ENCODE measurements around the gene CLPSL2. TPM values are rescaled to one million over a fixed set of nuclear protein-coding genes. Genes with fewer than 3 reads are reported as not detected.

Gene CLPSL2
- polyA plus RNA-seq, 12 donors: not detected

GRCh38 chr6:35746516-35746915 lies 29.9 kb upstream of the CLPSL2 start:
- no peak for DNase-seq

GRCh38 chr6:35747877-35748276 lies 28.5 kb upstream of the CLPSL2 start:
- DNase-seq: no peak

GRCh38 chr6:35750557-35750956 lies 25.8 kb upstream of the CLPSL2 start:
- no peak for DNase-seq

- no peak for DNase-seq
Measured at GRCh38 chr6:35751594-35751993, 24.8 kb upstream of the CLPSL2 start.

- DNase-seq: no peak
Measured at GRCh38 chr6:35752330-35752729, 24.1 kb upstream of the CLPSL2 start.

GRCh38 chr6:35754452-35755277 lies 21.7 kb upstream of the CLPSL2 start:
- DNase-seq: no peak

GRCh38 chr6:35755278-35755924 lies 21.0 kb upstream of the CLPSL2 start:
- no peak for DNase-seq

- no peak for DNase-seq
Measured at GRCh38 chr6:35757456-35758123, 18.8 kb upstream of the CLPSL2 start.

- DNase-seq: no peak
Measured at GRCh38 chr6:35759426-35759825, 17.0 kb upstream of the CLPSL2 start.

- no peak for DNase-seq
Measured at GRCh38 chr6:35765739-35766138, 10.7 kb upstream of the CLPSL2 start.

- no peak for DNase-seq
Measured at GRCh38 chr6:35769211-35769610, 7.2 kb upstream of the CLPSL2 start.

GRCh38 chr6:35771343-35771627 lies 5.1 kb upstream of the CLPSL2 start:
- no peak for DNase-seq

- no peak for DNase-seq
Measured at GRCh38 chr6:35774116-35774794, 2.1 kb upstream of the CLPSL2 start.

GRCh38 chr6:35775031-35775430 lies 1.4 kb upstream of the CLPSL2 start:
- no peak for DNase-seq

- DNase-seq: no peak
Measured at GRCh38 chr6:35777356-35778102, 1.1 kb downstream of the CLPSL2 start.

- DNase-seq: no peak
Measured at GRCh38 chr6:35778437-35778836, 2.0 kb downstream of the CLPSL2 start.

GRCh38 chr6:35780719-35781118 lies 4.3 kb downstream of the CLPSL2 start, which contains the start of gene CLPSL1:
Gene CLPSL1 (plus strand): TSS chr6:35781019. CDS start chr6:35781111, 92 bp downstream.
- DNase-seq: no peak

GRCh38 chr6:35781290-35781689 lies 4.9 kb downstream of the CLPSL2 start:
- DNase-seq: no peak

- no peak for DNase-seq
Measured at GRCh38 chr6:35782424-35782823, 6.0 kb downstream of the CLPSL2 start.

- DNase-seq: no peak
Measured at GRCh38 chr6:35784200-35784599, 7.8 kb downstream of the CLPSL2 start.

- no peak for DNase-seq
Measured at GRCh38 chr6:35786272-35786671, 9.9 kb downstream of the CLPSL2 start.

GRCh38 chr6:35786810-35787209 lies 10.4 kb downstream of the CLPSL2 start:
- DNase-seq: no peak
